GM12872 (cell line): ENCODE data around the gene KANSL3.

Source experiments
- CTCF ChIP-seq: IDR thresholded peaks from 3 replicates; pipeline ENCODE4 v1.5.1; 2011; ENCODE audit warnings: low read depth, mild to moderate bottlenecking, low read length, moderate library complexity; ENCODE audit not compliant: insufficient read depth

The KANSL3 gene

DNA sequence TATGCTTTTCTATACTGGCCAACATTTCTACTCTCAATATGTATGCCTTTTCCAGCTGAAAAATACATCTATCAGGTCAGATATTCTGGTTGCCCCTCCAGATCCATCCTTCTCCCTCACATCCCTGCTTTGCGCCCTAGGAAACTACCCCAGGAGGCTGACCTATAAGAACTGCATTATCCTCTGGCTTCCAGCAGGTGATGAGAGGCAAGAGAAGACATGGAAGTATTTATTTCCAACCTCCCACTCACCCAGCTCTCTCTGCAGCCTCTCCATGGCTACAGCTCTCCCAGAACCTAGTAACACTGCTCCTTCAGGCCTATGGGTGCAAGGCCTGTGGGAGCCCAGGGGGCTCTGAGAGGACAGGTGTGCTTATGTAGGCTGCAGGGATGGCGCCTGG lies 58.7 kb downstream of the KANSL3 start:
- no peak for TF ChIP-seq CTCF

DNA sequence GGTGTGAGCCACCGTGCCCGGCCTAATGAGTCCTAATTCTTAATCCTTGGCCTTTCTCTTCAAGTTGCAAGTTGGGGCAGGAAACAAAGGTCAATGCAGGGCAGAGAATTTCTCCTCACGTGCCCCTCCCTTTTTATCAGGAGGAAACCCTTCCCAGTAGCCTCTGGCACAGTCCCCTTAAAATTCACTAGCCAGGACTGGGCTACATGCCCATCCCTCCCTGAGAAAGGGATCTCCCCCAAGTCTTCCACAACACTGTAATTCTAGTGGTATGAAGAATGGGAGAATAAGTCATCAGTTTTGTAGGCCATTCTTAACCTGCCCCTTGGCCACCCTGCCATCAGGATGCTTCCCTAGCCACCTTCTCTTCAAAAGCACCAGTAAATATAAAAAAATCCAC lies 59.4 kb downstream of the KANSL3 start:
- TF ChIP-seq CTCF = no peak

DNA sequence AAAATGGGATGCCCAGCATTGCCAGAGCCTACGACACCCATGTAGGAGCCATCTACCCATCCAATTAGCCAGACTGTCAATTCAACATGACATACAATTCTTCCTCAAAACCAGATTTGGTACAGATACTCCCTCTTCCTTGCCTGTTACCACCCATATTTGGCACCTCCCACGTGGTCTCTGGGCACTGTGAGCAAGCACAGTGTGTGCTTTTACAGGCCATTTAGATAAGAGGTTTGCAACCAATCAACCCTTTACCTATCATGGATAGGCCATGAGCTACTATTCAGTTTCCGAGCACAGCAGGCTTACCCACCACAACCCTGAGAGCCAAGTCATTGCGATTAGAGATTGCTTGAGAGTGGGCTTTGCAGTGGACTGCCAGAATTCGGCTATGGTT lies 60.6 kb downstream of the KANSL3 start:
- TF ChIP-seq CTCF = no peak

DNA sequence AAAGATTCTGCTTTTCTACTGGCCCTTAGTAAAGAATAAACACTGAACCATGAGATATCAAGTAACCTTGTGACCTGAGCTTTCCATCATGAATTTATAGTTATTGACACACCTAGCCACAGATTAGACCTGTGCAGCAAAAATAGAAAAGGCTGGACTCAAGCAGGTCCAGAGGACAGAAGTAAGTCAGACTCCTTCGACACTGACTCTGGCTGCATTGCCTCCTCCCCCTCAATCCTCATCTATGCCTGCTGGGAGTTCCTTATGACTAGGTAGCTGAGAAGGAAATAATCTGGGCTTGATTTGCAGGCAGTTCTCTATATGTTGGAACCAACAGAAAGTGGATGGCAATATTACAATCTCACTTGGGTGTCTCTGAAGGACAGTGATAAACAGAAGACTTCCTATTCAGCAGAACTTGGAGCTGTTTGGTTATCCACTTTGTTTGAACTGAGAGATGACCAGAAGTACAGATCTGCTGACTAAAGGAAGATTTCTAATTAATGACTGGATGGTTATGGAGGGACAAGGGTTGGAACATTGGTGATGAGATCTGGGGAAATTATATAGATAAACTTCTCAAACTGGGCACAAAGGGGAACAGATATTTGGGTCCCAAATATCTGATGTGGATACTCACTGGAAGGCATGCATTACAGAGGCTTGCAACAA lies 62.2 kb downstream of the KANSL3 start:
- TF ChIP-seq CTCF = no peak

DNA sequence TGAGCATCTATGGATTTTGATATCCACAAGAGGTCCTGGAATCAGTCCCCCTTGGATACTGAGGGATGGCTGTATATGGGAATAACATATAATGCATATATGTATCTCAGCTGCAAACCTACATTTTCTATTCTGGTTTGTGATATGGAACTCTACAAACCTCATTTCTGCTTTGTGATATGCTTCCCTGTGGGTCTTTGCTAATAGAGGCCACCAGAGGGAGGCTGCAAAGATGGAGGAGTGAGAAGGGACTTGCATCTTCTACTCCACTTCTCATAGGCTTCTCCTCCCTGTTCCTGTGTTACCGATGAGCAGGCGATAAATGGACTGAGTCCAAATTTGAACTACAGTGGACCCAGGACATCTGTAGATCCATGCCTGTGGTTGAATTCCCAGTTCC lies 63.7 kb downstream of the KANSL3 start:
- peak; percentile 25; the same call in 1 of the 3 replicates for TF ChIP-seq CTCF

- no peak for TF ChIP-seq CTCF
These were observed 70.0 kb downstream of the KANSL3 start for GRCh38 chr2:96568094-96568493.

GRCh38 chr2:96565111-96565510 lies 73.0 kb downstream of the KANSL3 start:
- TF ChIP-seq CTCF = no peak

GRCh38 chr2:96564563-96564962 lies 73.5 kb downstream of the KANSL3 start:
- no peak for TF ChIP-seq CTCF
